ENCODE measurements around the gene SPAST. TPM values are rescaled to one million over a fixed set of nuclear protein-coding genes. Genes with fewer than 3 reads are reported as not detected.
A peak's percentile ranks its signal among the peaks of the same experiment; 100 is the strongest.
"Not testable (repeated sequence)": the region's sequence is repeated elsewhere in the genome, so short reads cannot be mapped to it uniquely, and the experiment has no call there.

Gene SPAST
- total and polyA plus RNA-seq, 9 of the 15 experiments (the other 6 are each of a cell fraction or from before 2014, with no cell fraction given), result 7.4 to 37.0 (median 19.0) TPM

GRCh38 chr2:32164254-32164653, 100.9 kb downstream of the SPAST start:
- H3K9me3 ChIP-seq (replicated peaks; ENCODE audit: control insufficient read depth, insufficient read depth, low read depth, low read length); in situ Hi-C loops (cut with MboI); H2AFZ ChIP-seq (ENCODE audit: low read depth, low read length); H4K20me1 ChIP-seq (replicated peaks; ENCODE audit: control insufficient read depth, insufficient read depth, low read length); H3K27me3 ChIP-seq (ENCODE audit: control insufficient read depth in 2 of 2, insufficient read depth in 2 of 2, low read length in 2 of 2); CTCF ChIA-PET (ENCODE audit: low intra/inter-chr PET ratio); BruUV-seq (replicated peaks); H3K9me1 ChIP-seq (ENCODE audit: control insufficient read depth, insufficient read depth, low read length); TF ChIP-seq ZBTB40 (CRISPR knock-in tag; IDR thresholded peaks at IDR 0.05): not testable (repeated sequence)
- intact Hi-C loops (cut with micrococcal nuclease), result loop anchor here (10.0 kb wide), 1 partner anchor 191 kb away; the partner anchor contains the start of gene BIRC6
- Histone ChIP-seq H3K79me2 (ENCODE audit: control insufficient read depth, insufficient read depth, low read length) (peaks cover 73% of the 10 kb centered on the region), H3K4me2 (ENCODE audit: insufficient read depth, low read length) (peak overlapping the region; percentile 94), H3K27ac (ENCODE audit: extremely low read depth, low read depth, low read length) (peak overlapping the region; percentile 98), H3K9ac (ENCODE audit: insufficient read depth in 1 of 2, low read depth in 2 of 2, low read length in 2 of 2) (peak overlapping the region; percentile 86 to 93), H3K4me1 (replicated peaks in 1 of 2; ENCODE audit: control insufficient read depth in 2 of 2, insufficient read depth in 2 of 2, low read length in 2 of 2) (peaks cover 6 to 16% of the 10 kb centered on the region in 2 experiments; a peak in 4 of 5 replicates), H3K4me3 (peak overlapping the region; percentile 74), H3K36me3 (ENCODE audit: control insufficient read depth, insufficient read depth, low read length) (peaks cover 21% of the 10 kb centered on the region)
- ATAC-seq (peak; percentile 4; the same call in 1 of the 3 replicates), FAIRE-seq (peak; percentile 23), DNase-seq (ENCODE audit: extremely low read depth in 1 of 4, low spot score in 3 of 4) (peak in 1 of 4 experiments; percentile 27)
- POLR2A ChIA-PET, result interaction anchor here (1.8 to 5.2 kb wide), 3 partner anchors 8 to 101 kb away, joined by 13 to 30 read pairs (median 15); partner anchors contain the start of gene SPAST
- 11% methylated on average over 10 of the region's 10 CpGs for WGBS (ENCODE audit: insufficient coverage, low coverage, missing lambda C conversion rate)
- TF ChIP-seq SUPT5H (IDR thresholded peaks at IDR 0.05), result peak; percentile 19; the same call in 1 of the 2 replicates
- TF ChIP-seq L3MBTL2 (IDR thresholded peaks at IDR 0.05), result peak; percentile 55; the same call in 1 of the 2 replicates
- TF ChIP-seq ZNF197 (CRISPR knock-in tag; IDR thresholded peaks at IDR 0.05; ENCODE audit: low read depth), result 0 out of 2 replicates have a peak, but pooled peaks have one; percentile 19
- TF ChIP-seq TFAP4 (CRISPR knock-in tag; IDR thresholded peaks at IDR 0.05; ENCODE audit: borderline replicate concordance), result peak; percentile 41
- 0 out of 2 replicates have a peak, but pooled peaks have one; percentile 18 for TF ChIP-seq MTA1 (IDR thresholded peaks at IDR 0.05; ENCODE audit: borderline replicate concordance)
- TF ChIP-seq SP1 (CRISPR knock-in tag; IDR thresholded peaks at IDR 0.05), result 0 out of 2 replicates have a peak, but pooled peaks have one; percentile 1
- TF ChIP-seq NKRF (IDR thresholded peaks at IDR 0.05; ENCODE audit: borderline replicate concordance), result 0 out of 2 replicates have a peak, but pooled peaks have one; percentile 13
- 0 out of 2 replicates have a peak, but pooled peaks have one; percentile 45 for TF ChIP-seq POLR2G (IDR thresholded peaks at IDR 0.05; ENCODE audit: low read depth, low read length)
- 0 out of 2 replicates have a peak, but pooled peaks have one; percentile 13 for TF ChIP-seq ZBTB40 (IDR thresholded peaks at IDR 0.05)

Data from K562 (cell line).